Stimulated activated CD4-positive, alpha-beta T cell treated with anti-CD3 and anti-CD28 coated beads, Interleukin-12 subunit alpha, Interleukin-12 subunit beta, amount 100 ng/mL, for 48 hours (primary cell): ENCODE data around the gene FBXO42.
A peak's percentile ranks its signal among the peaks of the same experiment; 100 is the strongest.

ENCODE experiments used
- DNase-seq, 3 donors: peaks; one replicate each; pipeline ENCODE4 v3.0.0-alpha.2; 2020; ENCODE audit warnings: low read depth in 2 of 3, low spot score in 1 of 3

FBXO42 gene

DNA sequence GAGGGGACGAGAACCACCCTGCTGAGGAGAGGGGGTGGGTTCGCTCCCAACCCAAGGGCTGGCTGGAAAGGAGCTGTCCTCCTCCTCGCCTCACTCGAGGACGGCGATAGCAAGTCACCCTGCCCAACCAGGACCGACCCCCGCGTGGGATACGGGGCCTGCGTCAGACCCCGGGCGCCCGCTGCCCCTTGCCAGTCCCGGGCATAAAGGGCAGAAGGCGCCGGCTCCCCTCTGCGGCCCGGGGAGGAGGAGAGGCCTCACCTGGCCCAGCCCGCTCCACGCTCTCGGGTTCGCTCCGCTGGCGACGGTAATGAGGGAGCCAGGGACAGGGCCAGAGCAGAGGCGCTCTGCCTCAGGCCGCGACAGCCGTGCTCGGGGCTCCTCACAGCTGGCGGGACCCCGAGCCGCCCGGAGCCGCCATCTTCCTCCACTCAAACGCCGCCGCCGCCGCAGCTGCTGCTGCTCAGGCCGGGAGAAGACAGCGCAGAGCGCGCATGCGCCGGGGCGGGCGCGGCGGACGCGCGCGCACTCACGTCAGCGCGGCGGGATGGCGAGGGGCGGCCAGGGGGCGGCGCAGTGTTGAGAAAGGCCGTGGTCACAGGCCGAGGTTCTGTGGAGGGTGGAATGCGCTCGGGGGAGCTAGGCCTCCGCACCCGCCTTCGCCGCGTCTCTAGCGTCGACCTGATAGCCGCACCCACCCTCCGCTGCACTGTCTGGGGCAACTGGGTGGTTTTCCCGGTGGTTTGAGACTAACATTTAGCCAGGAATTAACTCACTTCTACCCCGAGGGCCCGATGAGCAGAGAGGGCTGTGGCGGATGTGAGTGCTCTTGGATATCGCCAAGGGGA is at the start of gene FBXO42:
Gene FBXO42, minus strand, starts transcription at position 487 of the 848 bp plus-strand sequence. CDS start 37,062 bp downstream, outside the sequence.
- peak; percentile 86 to 88 (median 86) for DNase-seq

DNA sequence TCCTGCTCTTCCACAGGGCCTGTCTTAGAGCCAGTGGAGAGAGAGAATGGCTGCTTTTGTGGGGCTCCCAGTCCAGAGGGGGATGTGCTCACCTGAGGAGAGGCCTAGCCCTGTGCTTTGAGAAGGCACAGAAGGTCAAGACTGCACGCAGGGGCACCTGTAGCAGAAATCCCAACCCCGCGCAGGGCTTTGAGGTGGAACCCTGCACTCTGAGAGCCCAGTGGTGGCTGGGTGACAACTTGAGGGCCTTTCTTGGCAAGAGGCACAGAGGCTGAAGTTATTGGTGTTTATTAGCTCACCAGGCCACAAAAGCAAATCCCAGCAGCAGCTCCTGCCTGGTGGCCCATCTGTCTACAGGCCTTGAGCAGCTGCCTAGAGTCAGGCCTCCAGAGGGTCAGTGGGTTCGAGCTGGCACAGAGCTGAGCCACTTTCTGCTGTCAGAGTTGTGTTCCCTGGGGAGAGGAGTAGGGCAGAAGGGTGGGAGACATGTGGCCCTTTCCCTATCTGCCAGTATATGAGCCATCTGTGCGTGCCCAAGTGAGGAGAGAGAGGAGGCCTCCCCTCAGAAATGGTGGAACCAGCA is 46.2 kb upstream of the FBXO42 start:
- no peak for DNase-seq

DNA sequence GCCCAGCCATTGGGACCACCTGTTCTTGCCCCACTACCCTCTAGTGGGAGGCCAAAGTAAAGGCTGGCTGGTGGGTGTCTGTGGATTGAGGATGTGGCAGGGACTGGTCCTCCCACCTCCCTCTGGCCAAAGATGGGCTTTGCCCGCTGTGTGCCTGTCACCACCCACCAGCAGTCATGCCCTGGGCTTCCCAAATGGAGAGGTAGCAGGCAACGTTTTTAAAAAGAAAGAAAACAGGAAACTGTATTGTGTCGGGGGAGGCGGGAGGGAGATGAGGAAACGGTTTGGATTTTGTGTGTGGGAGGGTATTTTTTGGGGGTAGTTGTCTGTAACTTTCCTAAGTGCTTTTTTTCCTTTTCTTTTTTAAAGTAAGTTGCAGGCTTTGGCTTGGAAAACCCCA is 44.8 kb upstream of the FBXO42 start:
- no peak for DNase-seq

DNA sequence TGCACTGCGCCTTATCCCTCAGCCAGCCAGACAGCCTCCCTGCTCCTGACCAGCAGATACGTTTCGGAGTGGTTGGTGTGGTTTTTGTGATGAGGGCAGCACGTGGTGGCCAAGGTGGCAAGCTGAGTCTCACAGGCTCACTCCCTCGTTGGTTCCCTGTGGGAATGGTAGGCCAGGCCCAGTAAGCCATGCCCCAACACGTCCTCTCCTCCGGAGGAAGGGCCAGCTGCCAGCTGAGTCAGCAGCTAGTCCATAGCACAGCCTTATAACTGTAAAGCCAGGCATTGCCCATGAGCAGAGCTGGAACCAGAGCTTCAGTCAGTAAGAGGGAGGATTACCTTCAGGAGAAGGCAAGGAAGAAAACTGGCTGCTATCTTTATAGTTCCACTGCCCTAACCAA is 44.3 kb upstream of the FBXO42 start:
- no peak for DNase-seq

DNA sequence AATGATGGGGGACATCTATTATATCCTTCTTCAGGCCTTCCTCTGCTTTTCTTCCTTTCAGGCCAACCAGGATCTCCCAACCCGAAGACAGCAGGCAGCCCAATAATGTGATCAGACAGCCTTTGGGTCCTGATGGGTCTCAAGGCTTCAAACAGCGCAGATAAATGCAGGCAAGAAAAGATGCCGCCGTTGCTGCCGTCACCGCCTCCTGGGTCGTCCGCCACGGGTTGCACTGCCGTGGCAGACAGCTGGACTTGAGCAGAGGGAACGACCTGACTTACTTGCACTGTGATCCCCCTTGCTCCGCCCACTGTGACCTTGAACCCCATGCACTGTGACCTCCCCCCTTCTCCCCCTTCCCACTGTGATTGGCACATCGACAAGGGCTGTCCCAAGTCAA is 42.7 kb upstream of the FBXO42 start:
- no peak for DNase-seq

DNA sequence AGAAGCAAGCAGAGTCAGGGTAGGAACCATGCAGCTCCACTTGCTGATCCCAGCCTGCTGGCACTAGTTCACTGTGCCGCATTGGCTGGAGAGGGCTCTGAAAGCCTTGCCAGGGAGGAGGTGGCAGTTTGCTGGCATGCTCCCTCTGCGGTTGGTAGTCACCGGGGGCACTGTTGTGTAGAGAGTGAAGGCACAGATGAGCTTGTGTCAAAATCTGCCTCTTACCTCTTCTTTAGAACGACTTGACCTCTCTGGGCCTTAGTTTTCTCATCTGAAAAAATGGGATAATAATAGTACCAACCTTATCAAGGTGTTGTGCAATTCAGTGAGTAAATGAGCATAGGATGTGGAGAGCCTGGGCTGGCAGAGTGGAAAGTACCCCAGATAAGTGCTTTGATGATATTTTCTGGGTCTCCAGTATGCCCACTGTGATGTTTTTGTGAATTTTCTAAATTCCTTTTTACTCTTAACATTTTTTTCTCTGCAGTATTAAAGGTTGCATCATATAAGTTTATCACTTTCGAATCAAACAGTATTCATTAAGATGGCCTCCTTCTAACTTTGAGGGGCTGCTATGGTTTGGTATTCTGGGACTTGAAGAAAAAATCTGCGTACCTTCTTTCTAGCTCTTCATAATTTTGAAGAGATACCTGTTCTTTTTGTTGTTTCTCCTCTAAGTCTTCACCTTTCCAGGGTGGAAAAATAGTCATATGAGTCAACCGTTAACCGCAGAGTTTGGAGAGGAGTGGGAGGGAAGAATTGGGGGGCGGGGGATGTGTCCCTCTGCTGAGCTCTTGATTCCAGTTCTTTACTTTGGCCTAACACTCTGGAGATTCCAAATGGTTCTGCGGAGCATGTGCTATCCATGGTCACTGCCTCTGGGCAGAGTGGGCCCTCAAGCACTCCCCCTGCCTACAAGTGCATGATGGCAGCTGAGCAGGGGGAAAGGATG is 41.6 kb upstream of the FBXO42 start:
- no peak for DNase-seq

DNA sequence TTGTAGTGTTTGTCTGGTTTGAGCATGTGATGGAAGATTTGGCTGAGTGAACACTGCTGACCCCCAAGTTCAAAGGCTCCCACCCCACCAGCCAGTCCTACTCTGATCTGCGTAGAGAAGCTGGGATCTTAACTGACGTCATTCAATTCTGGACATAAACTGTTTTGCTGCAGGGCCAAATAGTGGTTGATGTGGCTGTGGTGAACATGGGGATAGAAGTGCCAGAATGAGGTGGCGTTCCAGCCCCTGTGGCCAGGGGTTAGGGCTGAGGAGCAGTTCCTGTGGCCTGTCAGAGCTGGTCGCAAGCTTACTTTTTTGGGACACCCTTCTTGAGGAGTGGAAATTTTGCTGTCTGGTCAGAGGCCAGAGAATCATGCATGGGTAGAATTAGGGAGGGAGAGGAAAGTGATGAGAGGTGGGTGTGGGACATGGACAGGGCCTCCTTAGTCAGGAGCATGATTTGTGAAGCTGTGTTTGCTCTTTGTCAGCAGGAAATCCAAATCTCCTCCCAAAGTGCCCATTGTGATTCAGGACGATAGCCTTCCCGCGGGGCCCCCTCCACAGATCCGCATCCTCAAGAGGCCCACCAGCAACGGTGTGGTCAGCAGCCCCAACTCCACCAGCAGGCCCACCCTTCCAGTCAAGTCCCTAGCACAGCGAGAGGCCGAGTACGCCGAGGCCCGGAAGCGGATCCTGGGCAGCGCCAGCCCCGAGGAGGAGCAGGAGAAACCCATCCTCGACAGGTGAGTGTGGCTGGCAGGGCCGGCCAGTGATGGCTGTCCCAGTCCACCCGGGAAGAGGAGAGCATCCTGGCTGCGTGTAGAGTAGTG is 40.7 kb upstream of the FBXO42 start:
- DNase-seq, result no peak

DNA sequence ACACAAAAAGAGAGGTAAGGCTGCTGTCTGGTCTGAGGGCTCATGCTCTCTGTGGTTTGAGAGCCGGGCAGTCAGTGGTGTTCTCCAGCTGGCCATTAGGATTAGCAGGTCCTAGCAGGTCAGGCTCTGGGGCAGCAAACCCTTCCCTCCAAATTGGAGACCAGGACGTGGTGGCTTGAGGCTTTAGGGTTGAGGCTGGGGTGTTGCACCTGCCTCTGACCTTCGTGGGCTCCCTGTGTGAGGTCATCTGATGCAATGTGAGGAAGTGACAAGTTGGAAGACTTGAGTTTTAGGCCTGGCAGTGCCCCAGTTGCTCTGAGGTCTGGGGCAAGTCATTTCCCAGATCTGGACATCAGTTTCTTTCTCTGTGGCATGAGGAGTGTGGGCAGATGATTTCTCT is 39.1 kb upstream of the FBXO42 start:
- no peak for DNase-seq

DNA sequence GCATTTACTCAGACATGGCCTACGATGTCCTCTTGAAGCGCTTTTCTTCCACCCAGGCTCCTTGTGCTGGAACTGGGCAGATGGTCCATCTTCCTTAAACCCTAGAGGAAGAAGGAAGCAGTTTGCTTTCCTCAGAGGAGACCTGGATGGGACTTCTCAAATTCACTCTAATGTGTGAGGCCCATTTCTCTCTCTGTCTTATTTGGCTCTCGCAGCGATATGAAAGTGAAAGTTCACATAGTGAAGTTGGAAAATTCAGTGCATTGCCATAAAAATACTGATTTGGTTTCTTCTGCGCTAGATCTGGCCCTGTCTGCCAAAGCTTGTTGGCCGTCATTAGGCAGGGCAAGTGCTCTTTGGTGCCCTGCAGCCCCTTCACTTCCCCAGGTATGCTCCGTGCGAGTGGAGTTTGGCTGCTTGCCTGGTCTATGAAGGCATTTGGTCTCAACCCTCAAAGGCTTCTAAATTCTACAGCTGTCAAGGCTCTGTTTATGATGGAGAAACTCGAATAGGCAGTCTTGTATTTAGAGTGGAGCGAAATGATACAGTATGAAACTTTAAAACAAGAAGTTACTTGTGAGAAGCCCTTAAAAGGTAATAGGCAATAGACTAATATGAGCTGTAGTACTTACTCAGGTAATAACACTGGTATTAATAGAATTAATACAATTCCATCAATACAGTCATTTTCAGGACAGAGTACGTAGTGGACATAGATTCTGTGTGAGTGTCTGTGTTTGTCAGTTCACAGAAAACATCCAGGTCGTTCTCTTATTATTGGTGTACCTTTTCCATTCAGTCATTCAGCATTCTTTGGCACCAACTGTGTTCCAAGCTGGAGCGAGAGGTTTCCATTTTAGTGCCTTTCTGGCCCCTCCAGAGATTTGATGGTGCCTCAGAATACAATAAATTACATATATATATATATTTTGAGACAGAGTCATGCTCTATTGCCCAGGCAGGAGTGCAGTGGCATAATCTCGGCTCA is 35.2 kb upstream of the FBXO42 start:
- DNase-seq, result no peak

DNA sequence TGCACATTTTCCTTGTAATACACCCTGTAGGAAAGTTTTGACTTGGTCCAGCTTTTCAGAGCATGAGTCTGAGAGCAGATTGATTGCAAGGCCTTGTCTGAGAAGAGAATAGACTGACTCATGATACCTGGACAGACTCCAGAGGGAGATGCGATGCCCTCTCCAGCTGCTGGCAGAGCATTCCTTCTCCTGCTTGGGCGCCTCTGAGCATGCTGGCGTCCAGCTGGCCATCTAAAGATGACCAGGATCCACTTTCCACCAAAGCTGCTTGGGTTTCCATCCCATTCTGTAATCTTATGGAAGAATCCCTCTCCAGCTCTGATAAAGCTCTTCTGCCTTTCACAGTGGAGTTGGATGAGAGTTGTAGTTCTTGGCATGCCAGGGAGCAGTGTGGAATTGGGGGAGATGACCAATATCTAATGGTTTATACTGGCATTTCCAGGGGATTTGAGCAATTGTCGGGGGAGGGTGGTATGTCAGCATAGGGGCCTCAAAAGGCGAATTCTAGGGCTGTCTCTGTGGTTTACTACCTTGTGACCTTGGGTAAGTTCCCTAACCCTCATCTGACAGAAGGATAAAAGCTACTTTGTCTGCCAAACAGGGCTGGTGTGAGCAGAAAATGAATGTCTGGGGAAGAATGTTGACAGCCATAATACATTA is 34.3 kb upstream of the FBXO42 start:
- DNase-seq, result no peak

DNA sequence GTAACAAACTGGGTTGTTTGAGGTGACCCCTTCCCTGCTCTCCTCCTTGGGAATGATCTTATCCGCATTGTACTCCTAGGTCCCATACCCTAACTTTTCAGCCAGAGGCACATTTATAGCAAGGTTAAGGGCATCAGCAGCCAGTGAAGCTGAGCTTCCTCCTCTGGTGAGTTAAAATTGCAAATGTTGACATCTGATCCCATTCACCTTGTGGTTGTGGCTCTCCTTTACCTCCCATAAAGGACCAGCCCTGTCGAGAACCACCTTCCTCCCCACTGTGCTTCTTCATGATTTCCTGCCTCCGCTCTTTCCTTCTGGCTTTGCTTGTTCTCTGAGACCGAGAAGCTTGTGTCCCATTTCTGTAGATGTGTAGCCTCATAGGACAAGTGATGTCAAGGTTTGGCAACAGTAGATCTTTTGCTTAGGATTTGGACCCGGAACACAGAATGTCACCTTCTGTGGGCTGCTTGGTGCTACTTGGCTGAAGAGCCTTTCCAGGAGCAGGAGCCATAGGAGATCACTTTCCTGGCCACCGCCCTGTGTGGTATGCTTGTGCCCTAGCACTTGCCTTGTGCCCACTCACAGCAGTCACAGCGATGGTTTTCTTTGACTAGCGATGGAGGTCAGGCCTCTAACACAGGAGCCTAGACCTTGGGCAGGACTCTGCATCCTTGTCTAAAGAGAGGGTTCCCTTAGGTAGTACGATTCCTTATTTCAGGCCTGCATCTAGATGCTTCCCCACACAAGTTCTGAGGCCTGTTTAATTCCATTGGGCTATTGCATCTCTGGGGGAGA is 33.6 kb upstream of the FBXO42 start:
- DNase-seq, result no peak

DNA sequence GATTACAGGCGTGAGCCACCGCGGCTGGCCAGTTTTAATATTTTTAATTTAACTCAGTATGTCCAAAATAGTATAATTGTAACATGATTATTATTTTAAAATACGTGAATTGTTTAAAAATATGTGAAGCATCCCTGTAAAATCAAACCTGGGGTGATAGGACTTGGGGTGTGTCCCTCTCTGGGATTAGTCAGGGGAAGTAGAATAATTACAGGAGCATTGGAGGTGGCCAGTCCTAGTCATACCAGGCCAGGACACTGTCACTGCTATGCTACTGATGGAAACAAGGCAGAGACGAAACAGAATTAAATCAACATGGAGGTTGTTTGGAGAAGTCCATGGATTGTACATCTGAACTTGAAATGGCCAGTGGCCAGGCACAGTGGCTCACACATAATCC is 31.6 kb upstream of the FBXO42 start:
- DNase-seq, result no peak

DNA sequence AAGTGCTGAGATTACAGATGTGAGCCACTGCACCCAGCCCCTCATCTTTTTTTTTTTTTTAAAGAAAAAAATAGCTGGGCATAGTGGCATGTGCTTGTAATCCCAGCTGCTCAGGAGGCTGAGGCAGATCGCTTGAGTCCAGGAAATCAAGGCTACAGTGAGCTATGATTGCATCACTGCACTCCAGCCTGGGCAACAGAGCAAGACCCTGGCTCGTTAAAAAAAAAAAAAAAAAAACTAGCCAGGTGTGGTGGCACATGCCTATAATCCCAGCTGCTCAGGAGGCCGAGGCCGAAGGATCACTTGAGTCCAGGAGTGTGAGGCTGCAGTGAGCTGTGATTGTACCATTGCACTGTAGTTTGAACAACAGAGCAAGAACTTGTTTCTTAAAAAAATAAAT is 28.6 kb upstream of the FBXO42 start:
- no peak for DNase-seq

DNA sequence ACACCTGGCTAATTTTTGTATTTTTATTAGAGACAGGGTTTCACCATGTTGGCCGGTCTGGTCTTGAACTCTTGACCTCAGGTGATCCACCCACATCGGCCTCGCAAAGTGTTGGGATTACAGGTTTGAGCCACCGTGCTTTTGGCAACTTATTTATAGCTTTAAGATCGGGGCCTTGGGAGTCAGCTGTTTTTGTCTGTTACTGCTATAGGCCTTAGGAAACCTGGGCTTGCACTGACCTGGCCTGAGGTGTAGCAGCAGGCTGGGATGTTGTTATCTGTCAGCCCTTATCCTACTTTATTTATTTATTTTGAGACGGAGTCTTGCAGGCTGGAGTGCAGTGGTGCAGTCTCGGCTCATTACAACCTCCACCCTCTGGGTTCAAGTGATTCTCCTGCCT is 26.2 kb upstream of the FBXO42 start:
- DNase-seq, result no peak

DNA sequence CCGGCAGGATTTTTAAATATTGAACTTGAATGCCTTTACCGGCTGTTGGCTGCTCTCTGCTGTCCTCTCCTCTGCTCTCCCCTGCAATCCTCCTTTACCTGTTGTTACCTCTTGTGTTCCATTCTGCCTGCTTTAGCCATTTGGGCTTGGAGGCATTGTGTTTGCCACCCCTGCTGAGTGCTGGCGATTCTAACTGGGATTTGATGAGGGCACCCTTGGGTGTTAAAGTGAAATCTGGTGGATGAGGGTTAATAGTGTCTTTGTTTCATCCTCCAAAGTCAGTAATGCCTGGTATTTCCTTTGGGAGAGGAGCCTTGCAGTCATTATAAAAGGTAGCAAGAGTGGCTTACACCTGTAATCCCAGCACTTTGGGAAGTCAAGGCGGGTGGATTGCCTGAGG is 24.7 kb upstream of the FBXO42 start:
- DNase-seq, result no peak

DNA sequence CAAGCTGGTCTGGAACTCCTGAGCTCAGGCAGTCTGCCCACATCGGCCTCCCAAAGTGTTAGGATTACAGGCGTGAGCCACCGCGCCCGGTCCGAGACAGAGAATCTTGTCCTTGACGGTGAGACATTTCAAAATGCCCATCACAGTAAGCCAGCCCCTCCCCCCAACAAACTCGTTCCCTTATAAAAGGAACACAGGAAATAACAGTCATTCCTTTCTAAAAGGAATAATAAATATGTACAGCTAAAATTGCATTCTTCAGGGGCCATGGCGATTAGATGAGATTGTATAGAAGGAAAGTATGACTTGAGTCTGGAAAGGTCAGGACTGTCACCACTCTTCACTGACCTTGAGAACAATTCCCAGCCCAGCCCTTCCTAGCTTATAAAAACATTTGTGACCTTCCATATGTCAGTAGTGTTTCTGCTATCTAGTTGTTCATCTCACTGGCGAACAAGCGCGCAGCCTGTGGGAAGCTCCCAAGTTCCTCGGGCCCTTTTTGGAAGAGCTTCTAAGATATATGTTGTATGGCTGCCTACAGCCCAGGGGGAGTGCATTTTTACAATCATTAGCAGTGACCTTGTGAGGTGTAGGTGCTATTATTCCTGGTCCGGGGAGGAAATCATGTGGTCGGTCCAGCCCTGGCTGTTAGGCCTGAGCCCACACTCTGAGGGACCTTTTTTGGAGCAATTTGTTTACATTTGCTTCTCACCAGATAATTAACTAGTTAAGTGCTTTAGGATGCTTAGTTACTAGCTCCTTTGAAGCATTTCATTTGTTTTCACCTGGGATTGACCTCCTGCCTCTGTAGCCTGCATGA is 23.5 kb upstream of the FBXO42 start:
- no peak for DNase-seq

DNA sequence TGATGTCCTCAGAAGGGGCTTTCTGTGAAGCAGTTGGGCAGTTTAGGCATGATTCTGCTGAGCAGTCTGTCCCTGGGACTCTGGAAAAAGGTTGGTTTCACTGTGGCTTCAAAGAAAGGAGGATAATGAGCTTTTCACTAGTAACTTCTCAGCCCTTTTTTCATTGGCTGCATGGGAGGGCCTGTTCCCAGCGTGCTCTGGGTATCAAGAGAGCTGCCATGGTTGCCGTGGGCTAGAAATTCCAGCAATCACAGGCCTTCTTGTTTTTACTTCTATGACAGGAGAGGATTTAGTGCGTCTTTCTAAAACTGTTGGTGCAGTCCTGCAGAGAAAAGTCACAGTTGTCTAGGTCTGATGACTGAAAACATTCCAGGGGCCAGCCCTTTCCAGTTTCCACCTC is 22.0 kb upstream of the FBXO42 start:
- DNase-seq, result no peak
